Gastrocnemius medialis (tissue), 4 donors: Measurements from ENCODE around the gene KLHL29. TPM values are rescaled to one million over a fixed set of nuclear protein-coding genes. Genes with fewer than 3 reads are reported as not detected.

Source experiments
- ATAC-seq, 2 donors: fragments of 150-250 bp; one replicate each; pipeline ENCODE4 v1.9.1; 2016
- DNase-seq, 2 donors: peaks; one replicate each; pipeline ENCODE4 v3.0.0-alpha.2; 2019
- H3K27ac ChIP-seq, 4 donors: fragments of 200-600 bp; sonication (generic); 1 replicate in 1 of 4; 2 replicates in 3 of 4; pipeline ENCODE4 v1.5.1; 2016 to 2018; ENCODE audit warnings: mild to moderate bottlenecking in 2 of 4, moderate library complexity in 1 of 4
- H3K27me3 ChIP-seq, 3 donors: fragments of 200-600 bp; sonication (generic) in 2 of 3; 1 replicate in 1 of 3; 2 replicates in 2 of 3; pipeline versions ENCODE4 v1.5.1 to v1.6.0; 2016 to 2019; ENCODE audit warnings: mild to moderate bottlenecking in 1 of 3, moderate library complexity in 1 of 3
- H3K36me3 ChIP-seq, 2 donors: fragments of 200-600 bp; sonication (generic) in 1 of 2; one replicate each; pipeline ENCODE4 v1.5.1; 2017 to 2018
- H3K4me1 ChIP-seq, 2 donors: fragments of 200-600 bp; sonication (generic) in 1 of 2; one replicate each; pipeline ENCODE4 v1.5.1; 2016 to 2017; ENCODE audit warnings: mild to moderate bottlenecking in 2 of 2
- H3K4me3 ChIP-seq, 4 donors: fragments of 200-600 bp; sonication (generic) in 3 of 4; 1 replicate in 1 of 4; 2 replicates in 3 of 4; pipeline ENCODE4 v1.5.1; 2016 to 2019; ENCODE audit warnings: mild to moderate bottlenecking in 2 of 4
- H3K9me3 ChIP-seq, 3 donors: fragments of 200-600 bp; sonication (generic) in 2 of 3; 1 replicate in 1 of 3; 2 replicates in 2 of 3; pipeline ENCODE4 v1.5.1; 2016 to 2019
- CTCF ChIP-seq, 5 experiments: fragments of 450-650 bp in 3 of 5; fragments of 200-600 bp in 2 of 5; sonication (generic) in 2 of 5; IDR thresholded peaks in 4 of 5; conservative IDR thresholded peaks in 1 of 5; 1 replicate in 4 of 5; 2 replicates in 1 of 5; pipeline ENCODE4 v1.5.1; 2016 to 2019; ENCODE audit warnings: antibody characterized with exemption in 5 of 5, mild to moderate bottlenecking in 3 of 5, moderate library complexity in 3 of 5
- POLR2A ChIP-seq, 2 donors: fragments of 450-650 bp; IDR thresholded peaks; one replicate each; pipeline ENCODE4 v1.6.1; 2017; ENCODE audit warnings: antibody characterized with exemption in 2 of 2, mild to moderate bottlenecking in 2 of 2, moderate library complexity in 2 of 2
- in situ Hi-C, 4 donors: fragments of 200-750 bp; cut with MboI; loops; one replicate each; pipeline versions ENCODE4 v1.15.0 to v1.8.0; 2017; ENCODE audit warnings: low sequenced_read_pairs in 4 of 4
- intact Hi-C: fragments of 100-400 bp; cut with DNase I; formaldehyde crosslinking; loops from one replicate; pipeline ENCODE4 v1.15.1; 2023; ENCODE audit warnings: low total_unique reads
- total RNA-seq, 4 donors: library from RNA; depleted of rRNA; stranded (reverse); fragments of >200 nt; gene quantifications; one replicate each; pipeline versions ENCODE4 v1.1.0 to v1.2.3, GENCODE V29; 2016

KLHL29 gene
- total RNA-seq, 4 donors from 2014 or later = 4.3 to 24.9 (median 8.7) TPM

GRCh38 chr2:23559561-23560239 is 174.7 kb downstream of the KLHL29 start:
- in situ Hi-C loops = no loop called here
- H3K27me3 ChIP-seq = no peaks in the 10 kb centered on the region
- H3K4me1 ChIP-seq = peaks cover 24 to 27% of the 10 kb centered on the region in 2 donors
- no peak overlapping the region for H3K4me3 ChIP-seq
- TF ChIP-seq POLR2A (IDR thresholded peaks at IDR 0.05) (no peak), CTCF (IDR thresholded peaks at IDR 0.05 in 4 of 5, conservative IDR thresholded peaks at IDR 0.05 in 1 of 5) (no peak)
- no peak for ATAC-seq
- DNase-seq = no peak
- no peaks in the 10 kb centered on the region for H3K9me3 ChIP-seq
- no peaks in the 10 kb centered on the region for H3K36me3 ChIP-seq
- peak overlapping the region in 1 of 4 donors; percentile 14 for H3K27ac ChIP-seq
- intact Hi-C loops = loop anchor here (10.0 kb wide), 1 partner anchor 175 kb away; the partner anchor contains the start of gene KLHL29

- Histone ChIP-seq H3K27ac (peak overlapping the region in 3 of 4 donors; percentile 44 to 89 (median 50)), H3K9me3 (no peaks in the 10 kb centered on the region), H3K36me3 (no peaks in the 10 kb centered on the region), H3K4me1 (peaks cover 38 to 41% of the 10 kb centered on the region in 2 donors), H3K4me3 (no peak overlapping the region), H3K27me3 (no peaks in the 10 kb centered on the region)
- in situ Hi-C loops (no loop called here), intact Hi-C loops (loop anchor here (10.0 kb wide), 1 partner anchor 176 kb away; the partner anchor contains the start of gene KLHL29)
- TF ChIP-seq POLR2A (IDR thresholded peaks at IDR 0.05) (no peak), CTCF (IDR thresholded peaks at IDR 0.05 in 4 of 5, conservative IDR thresholded peaks at IDR 0.05 in 1 of 5) (no peak)
- DNase-seq = peak in 1 of 2 donors; percentile 63
- no peak for ATAC-seq
These were observed 176.1 kb downstream of the KLHL29 start for GRCh38 chr2:23561088-23561487.

GRCh38 chr2:23561544-23561943 is 176.6 kb downstream of the KLHL29 start:
- no peak overlapping the region for H3K4me3 ChIP-seq
- H3K27me3 ChIP-seq = no peaks in the 10 kb centered on the region
- no peak for TF ChIP-seq POLR2A (IDR thresholded peaks at IDR 0.05)
- no peak for TF ChIP-seq CTCF (IDR thresholded peaks at IDR 0.05 in 4 of 5, conservative IDR thresholded peaks at IDR 0.05 in 1 of 5)
- no peak for DNase-seq
- peaks cover 43 to 45% of the 10 kb centered on the region in 2 donors for H3K4me1 ChIP-seq
- no peak for ATAC-seq
- in situ Hi-C loops = no loop called here
- H3K27ac ChIP-seq = peak overlapping the region in 3 of 4 donors; percentile 44 to 89 (median 50)
- intact Hi-C loops = loop anchor here (10.0 kb wide), 1 partner anchor 177 kb away; the partner anchor contains the start of gene KLHL29
- no peaks in the 10 kb centered on the region for H3K36me3 ChIP-seq
- H3K9me3 ChIP-seq = no peaks in the 10 kb centered on the region

- ATAC-seq (no peak), DNase-seq (no peak)
- intact Hi-C loops = loop anchor here (10.0 kb wide), 1 partner anchor 177 kb away; the partner anchor contains the start of gene KLHL29
- no peak overlapping the region for H3K4me3 ChIP-seq
- in situ Hi-C loops = no loop called here
- no peak for TF ChIP-seq CTCF (IDR thresholded peaks at IDR 0.05 in 4 of 5, conservative IDR thresholded peaks at IDR 0.05 in 1 of 5)
- no peak for TF ChIP-seq POLR2A (IDR thresholded peaks at IDR 0.05)
- no peaks in the 10 kb centered on the region for H3K36me3 ChIP-seq
- no peaks in the 10 kb centered on the region for H3K27me3 ChIP-seq
- H3K4me1 ChIP-seq = peaks cover 45 to 49% of the 10 kb centered on the region in 2 donors
- peak overlapping the region in 3 of 4 donors; percentile 85 to 93 (median 89) for H3K27ac ChIP-seq
- H3K9me3 ChIP-seq = no peaks in the 10 kb centered on the region
These were observed 177.2 kb downstream of the KLHL29 start for GRCh38 chr2:23562143-23562542.
